Effector CD8-positive, alpha-beta T cell (primary cell): ENCODE measurements around the gene SNAI1.
"Not testable (repeated sequence)": the region's sequence is repeated elsewhere in the genome, so short reads cannot be mapped to it uniquely, and the experiment has no call there.

Experiments used
- DNase-seq: peaks from one replicate; lab custom pipeline; 2025; lab: John Stamatoyannopoulos, UW
- total RNA-seq, 4 experiments: gene quantifications; one replicate each; lab custom pipeline; 2026; lab: John Stamatoyannopoulos, UW

Gene SNAI1
- total RNA-seq = 0.58 to 5.9 (median 2.0) reads per million in 4 experiments

DNA sequence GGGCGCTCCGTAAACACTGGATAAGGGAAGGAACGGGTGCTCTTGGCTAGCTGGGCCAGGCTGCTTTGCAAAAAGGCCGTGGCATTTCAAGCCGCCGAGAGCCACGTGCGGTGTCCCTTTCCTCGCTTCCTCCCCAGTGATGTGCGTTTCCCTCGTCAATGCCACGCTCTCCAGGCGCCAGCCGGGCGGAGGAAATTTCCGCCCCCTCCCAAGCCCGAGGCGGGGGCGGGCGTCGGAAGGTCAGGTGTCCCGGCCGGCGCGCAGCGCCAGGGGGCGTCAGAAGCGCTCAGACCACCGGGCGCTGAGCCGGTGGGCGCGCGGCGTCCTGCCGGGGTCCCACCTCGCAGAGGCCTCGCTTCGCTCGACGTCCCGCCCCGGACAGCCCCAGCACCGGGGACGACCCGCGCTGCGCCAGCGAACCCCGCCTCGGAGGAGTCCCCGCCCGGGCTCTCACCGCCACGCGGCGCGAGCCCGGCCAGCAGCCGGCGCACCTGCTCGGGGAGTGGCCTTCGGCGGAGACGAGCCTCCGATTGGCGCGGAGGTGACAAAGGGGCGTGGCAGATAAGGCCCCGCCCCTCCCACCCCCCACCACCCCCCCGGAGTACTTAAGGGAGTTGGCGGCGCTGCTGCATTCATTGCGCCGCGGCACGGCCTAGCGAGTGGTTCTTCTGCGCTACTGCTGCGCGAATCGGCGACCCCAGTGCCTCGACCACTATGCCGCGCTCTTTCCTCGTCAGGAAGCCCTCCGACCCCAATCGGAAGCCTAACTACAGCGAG, at the start of gene SNAI1:
SNAI1 (plus strand) TSS at position 635 of the 777 bp plus-strand sequence; CDS start at position 715, 80 bp downstream.
- peak; percentile 78 for DNase-seq

DNA sequence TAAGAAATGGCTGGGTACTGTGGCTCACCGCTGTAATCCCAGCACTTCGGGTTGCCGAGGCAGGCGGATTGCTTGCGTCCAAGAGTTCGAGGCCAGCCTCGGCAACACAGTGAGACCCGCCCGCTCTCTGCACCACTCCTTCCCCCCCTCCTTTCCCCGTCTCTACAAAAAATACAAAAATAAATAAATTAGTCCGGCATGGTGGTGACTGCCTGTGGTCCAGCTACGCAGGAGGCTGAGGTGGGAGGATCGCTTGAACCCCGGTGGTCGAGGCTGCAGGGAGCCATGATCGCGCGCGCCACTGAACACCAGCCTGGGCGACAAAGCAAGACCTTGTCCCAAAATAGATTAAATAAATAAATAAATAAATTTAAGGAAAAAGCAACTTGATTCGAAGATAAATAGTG, 47.0 kb upstream of the SNAI1 start:
- DNase-seq = no peak

DNA sequence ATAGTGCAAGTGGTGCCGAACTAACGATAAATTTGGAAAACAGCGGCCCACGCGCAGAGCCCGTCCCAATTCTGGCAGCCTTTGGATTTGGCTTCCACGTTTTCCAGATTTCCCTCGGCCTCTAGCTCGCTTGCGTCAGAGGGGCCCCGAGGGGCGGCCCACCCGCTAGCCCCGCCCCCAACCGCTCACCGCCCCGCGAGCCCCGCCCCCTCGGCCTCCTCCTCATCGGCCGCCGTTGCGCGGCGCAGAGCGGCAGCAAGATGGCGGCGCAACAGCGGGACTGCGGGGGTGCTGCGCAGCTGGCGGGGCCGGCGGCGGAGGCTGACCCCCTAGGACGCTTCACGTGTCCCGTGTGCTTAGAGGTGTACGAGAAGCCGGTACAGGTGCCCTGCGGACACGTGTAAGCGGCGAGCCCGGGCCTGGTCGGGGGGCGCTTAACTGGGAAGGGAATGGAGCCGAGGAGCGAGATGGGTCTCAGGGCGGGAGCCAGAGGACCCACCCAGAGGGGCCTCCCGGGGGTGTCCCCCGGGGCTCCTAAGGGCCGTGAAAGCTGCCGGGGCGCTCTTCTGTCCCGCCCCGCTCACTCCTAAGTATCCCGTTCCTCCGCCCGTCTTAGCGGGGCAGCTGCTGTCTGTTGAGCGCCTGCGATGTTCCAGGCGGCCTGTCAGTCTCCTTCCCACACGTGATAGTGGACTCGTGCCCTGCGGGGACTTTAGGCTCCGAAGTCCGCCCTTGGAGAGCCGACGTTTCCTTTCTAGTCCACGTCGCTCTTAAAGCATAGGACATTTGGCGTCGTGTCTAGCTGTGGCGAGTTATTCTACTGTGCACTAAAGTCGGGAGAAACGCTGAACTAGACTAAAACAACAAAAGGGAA, 46.4 kb upstream of the SNAI1 start, which contains the start of gene RNF114:
RNF114 (plus strand) TSS at position 245 of the 874 bp plus-strand sequence; CDS start at position 261, 16 bp downstream.
- peak; percentile 89 for DNase-seq

DNA sequence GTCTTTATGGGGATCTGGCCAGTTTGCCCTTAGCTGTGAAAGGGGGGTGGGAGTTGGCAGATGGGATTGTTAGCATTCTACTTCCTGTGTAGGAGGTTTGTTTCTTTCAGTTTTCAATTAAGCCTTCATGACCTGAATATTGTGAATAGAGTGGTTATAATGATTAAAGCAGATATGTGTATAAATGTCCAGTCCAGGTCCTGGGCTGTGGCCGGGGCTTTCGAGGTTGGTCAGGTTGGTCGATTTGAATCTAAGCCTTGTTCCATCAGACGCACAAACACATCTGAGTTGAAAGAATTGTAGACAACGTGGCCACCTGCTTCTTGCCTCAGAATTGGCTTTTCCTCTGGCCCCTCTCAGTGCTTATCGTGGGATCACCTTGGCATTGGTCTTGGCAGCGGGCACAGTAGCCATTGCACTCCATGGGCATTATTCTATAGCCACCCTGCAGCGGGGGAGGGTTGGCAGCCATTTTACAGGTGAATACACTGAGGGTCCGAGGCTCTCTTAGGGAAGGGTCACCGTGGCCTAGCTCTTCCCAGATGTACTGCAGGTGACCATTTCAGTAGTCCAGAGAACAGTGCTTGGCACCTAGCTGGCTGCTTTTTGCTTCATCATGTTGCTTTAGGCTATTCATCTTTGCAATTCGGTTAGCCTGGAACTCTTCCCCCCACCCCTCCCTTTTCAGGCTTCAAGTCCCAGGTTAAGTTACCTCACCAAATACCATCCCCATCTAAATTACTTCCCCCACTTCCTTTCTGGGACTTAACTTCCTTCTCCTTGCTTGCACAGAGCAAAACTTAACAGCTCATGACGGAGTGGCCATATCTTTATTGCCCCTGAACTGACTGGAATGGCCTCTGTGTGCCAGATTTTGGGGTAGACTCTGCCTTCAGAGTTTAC, 45.5 kb upstream of the SNAI1 start:
- DNase-seq = no peak

DNA sequence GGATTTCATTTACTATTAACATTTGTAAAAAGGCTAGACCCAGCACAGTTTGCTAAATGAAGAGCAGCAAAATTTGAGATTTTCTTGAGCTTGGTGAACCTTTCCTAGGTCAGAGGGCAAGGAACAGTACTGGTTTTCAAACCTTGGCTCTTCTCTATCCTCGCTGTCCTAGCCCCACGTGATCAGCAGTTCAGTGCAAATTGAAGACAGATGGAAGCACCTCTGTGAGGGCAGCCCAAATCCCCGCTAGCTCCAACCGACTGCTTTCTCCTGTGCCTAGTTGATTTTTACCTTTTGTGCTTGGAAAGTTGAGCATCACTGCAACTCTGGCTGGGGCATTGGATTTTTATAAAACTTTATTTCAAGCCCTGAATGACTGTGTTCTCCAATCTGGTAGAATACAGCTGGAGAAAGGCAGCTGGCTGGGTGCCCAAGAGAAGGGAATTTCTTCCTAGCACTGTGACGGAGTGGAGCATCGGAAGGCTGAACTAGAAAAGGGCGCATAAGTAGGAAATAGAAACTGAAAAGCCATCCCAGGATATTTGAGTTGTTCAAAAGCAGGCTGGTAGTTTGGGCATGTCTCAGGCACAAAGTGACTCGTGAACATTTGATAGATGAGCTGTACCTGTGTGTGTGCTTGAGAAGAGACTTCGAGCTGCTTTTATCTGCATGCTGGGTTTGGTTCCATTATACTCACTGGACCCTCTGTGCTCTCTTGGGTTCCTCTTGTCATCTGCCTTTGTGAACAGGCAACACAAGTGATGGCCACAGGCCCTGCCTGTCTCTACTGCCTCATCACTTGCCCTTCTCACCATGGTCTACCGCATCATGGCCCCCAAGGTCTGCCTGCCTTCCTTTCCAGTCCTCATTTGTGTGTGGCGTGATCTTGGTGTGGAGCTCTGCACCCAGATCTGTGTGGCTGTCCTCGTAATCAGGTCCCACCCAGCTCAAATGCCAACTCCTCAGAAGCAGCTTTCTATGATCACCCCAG, 44.3 kb upstream of the SNAI1 start:
- no peak for DNase-seq

DNA sequence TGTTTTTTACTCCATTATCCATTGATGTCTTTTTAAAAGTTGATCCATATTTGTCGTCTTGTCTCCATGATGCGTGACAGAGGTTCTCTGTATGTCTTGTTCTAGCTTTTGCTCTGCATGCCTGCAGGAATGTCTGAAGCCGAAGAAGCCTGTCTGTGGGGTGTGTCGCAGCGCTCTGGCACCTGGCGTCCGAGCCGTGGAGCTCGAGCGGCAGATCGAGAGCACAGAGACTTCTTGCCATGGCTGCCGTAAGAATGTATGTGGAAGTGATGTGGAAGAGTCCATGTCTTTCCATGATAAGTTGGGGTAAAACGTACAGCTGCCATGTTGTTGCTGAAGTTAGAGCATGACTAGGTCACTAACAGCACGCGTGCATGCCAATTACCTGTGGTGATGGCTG, 41.3 kb upstream of the SNAI1 start:
- DNase-seq = no peak

DNA sequence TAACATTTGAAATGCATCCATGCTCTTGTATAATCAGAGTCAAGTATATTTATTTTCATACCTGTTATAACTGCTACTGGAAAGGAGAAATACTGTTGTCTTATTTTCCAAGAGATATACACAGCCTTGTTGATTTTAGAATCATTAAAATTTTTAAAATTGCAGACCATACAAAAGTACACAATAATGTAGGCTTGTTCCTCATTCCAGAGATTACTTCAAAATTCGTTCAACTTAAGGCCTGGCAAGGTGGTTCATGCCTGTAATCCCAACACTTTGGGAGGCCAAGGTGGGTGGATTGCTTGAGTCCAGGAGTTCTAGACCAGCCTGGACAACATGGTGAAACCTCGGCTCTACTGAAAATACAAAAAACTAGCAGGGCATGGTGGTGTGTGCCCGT, 40.5 kb upstream of the SNAI1 start:
- DNase-seq = no peak

DNA sequence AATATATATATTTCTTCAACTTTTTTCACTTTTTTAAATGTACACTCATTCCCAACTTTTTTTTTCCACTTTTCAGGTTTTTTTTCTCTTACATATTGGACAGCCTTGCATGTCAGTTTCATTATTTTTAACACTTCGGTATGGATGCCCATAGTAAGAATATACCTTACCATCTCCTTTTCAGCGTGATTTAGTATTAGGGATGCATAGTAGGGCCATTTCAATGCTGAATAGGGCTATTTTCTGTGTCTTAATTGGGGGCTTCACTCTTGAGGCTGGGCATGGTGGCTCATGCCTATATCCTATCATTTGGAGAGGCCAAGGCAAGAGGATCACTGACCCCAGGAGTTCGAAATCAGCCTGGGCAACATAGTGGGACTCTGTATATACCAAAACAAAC, 39.8 kb upstream of the SNAI1 start:
- no peak for DNase-seq

DNA sequence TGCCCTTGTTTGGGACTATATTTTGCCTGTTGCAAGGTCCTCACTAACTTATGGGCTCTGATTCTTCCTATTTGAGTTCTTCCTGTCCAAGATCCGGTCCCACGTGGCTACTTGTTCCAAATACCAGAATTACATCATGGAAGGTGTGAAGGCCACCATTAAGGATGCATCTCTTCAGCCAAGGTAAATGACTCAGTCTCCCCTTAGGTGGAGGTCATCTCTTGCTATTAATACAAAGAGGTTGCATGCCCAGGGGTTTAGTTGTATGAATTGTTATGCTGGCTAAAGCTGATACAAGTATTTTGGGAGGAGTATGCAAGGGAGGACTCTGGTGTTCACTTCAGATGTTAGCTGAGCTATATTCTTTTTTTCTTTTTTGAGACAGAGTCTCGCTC, 37.5 kb upstream of the SNAI1 start:
- DNase-seq = no peak

DNA sequence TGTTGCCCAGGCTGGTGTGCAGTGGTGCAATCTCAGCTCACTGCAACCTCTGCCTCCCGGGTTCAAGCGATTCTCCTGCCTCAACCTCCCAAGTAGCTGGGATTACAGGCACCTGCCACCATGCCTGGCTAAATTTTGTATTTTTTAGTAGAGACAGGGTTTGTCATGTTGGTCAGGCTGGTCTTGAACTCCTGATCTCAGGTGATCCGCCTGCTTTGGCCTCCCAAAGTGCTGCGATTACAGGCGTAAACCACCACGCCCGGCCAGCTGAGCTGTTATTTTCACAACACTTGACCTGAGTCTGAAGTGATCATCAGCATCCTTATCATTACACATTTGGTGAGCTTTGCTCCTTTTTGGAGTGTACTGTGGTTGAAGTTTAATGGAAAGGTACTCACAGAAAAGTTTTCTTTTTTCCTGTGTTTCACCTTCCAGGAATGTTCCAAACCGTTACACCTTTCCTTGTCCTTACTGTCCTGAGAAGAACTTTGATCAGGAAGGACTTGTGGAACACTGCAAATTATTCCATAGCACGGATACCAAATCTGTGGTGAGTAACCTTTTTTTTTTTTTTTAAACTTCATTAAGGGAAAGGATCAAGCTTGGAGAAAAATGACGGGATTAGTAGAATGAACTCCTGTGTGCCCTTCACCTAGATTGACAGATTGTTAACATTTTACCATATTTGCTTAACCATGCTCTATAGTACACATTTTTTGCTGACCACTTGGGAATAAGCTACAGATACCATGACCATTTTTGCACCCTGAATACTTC, 36.9 kb upstream of the SNAI1 start:
- no peak for DNase-seq

DNA sequence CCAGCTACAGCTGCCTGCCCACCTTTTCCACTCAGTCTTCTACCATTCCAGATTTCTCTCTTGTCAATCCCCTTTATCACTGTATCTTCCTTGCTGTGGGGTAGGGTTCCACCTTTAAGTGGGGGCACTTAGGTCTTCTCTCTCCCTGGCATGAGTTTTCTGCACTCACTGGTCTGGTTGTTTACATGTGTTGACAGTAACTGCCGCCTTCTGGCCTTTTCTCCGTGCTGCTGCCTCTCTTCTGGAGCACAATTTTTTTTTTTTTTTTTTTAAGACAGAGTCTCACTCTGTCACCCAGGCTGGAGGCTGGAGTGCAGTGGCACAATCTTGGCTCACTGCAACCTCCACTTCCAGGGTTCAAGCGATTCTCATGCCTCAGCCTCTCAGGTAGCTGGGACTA, 34.6 kb upstream of the SNAI1 start:
- no peak for DNase-seq

DNA sequence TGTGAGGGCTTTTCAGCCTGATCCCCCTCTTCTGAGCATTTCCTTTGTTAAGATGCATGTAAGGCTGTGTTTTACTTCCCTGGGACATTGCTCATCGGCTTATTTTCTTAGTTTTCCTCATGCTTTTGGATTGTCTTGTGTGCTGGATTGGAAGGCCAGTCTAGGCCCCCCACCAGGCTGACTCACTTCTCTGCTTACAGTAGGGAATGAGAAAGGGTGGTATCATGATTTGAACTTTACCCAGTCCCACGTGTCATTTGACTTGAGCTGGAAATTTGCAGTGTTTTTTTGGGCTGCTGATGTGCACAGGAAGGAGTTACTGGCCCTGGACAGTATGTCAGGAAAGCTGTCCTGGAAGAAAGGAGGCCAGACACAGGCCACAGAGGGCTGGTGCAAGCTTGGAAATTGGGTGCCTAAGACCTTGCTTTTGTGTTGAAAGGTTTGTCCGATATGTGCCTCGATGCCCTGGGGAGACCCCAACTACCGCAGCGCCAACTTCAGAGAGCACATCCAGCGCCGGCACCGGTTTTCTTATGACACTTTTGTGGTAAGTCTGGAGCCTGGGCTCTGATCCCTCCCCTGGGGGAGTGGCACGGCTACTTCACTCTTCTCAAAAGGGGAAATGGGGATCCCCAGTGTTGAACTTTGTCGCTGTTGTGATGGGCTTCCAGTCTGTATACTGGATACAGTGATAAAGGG, 33.8 kb upstream of the SNAI1 start:
- no peak for DNase-seq

DNA sequence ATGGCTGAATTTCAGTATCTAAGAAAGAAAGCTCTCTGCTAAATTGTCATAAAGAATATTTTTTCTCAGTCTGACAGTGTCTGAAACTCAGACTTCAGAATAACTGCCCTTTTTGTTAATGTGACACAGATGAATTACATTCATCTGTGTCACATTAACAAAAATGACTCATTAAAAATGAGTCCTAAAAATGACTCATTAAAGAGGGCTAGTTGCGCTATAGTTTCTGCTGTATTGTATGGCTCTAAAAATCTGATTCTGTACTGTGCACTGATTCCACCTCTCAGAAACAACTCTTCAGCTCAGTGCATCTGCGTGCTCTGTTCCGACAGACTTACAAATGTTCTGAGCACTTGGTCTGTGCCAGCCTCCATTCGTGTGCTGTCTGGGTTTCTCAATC, 31.6 kb upstream of the SNAI1 start:
- DNase-seq = no peak

DNA sequence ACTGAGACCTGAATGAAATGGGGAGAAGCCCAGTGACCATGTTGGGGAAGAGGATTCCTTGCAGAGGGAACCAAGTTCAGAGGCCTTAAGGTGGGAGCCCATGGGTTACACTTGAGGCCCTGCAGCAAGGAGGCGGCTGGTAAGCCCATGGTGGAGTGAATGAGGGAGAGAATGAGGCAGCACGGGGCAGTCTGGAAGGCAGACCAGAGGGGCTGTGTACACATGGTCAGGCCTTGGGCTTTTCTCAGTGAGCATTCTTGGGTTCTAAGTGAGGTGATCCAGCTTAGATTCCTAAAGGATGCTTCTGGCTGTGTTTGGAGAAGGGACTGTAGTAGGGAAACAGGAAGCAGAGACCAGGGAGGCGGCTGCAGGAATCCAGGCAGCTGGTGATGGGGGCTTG, 27.6 kb upstream of the SNAI1 start:
- DNase-seq = no peak

DNA sequence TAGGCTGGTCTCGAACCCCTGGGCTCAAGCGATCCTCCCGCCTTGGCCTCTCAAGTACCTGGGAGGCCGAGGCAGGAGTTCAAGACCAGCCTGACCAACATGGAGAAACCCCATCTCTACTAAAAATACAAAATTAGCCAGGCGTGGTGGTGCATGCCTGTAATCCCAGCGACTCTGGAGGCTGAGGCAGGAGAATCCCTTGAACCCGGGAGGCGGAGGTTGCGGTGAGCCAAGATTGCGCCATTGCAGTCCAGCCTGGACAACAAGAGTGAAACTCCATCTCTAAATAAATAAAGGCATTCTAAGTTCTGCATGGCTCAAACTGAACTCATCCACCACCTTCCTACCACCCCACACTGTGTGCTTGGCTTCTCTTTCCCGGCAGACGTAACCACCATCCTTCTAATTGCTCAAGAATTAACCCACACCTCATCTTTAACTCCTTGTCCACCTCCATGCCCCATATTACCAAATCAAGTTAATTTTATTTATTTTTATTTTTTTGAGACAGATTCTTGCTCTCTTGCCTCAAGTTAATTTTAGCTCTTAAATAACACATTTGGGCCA, 26.9 kb upstream of the SNAI1 start:
- not testable (repeated sequence) for DNase-seq

DNA sequence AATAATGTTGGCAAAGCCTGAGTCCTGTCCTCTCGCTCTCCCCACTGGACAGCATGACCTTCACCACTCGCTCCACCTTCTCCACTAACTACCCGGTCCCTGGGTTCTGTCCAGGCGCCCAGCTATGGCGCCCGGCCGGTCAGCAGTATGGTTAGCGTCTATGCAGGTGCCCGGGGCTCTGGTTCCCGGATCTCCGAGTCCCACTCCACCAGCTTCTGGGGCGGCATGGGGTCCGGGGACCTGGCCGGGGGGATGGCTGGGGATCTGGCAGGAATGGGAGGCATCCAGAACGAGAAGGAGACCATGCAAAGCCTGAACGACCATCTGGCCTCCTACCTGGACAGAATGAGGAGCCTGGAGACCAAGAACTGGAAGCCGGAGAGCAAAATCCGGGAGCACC, 26.1 kb upstream of the SNAI1 start:
- no peak for DNase-seq

DNA sequence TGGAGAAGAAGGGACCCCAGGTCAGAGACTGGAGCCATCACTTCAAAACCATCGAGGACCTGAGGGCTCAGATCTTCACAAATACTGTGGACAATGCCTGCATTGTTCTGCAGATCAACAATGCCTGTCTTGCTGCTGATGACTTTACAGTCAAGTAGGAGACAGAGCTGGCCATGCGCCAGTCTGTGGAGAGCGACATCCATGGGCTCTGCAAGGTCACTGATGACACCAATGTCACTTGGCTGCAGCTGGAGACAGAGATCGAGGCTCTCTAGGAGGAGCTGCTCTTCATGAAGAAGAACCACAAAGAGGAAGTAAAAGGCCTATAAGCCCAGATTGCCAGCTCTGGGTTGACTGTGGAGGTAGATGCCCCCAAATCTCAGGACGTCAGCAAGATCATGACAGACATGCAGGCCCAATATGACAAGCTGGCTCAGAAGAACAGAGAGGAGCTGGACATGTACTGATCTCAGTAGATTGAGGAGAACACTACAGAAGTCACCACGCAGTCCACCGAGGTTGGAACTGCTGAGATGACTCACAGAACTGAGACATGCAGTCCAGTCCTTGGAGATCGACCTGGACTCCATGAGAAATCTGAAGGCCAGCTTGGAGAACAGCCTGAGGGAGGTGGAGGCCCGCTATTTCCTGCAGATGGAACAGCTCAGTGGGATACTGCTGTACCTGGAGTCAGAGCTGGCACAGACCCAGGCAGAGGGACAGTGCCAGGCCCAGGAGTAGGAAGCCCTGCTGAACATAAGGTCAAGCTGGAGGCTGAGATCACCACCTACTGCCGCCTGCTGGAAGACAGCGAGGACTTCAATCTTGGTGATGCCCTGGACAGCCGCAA, 25.5 kb upstream of the SNAI1 start:
- not testable (repeated sequence) for DNase-seq

DNA sequence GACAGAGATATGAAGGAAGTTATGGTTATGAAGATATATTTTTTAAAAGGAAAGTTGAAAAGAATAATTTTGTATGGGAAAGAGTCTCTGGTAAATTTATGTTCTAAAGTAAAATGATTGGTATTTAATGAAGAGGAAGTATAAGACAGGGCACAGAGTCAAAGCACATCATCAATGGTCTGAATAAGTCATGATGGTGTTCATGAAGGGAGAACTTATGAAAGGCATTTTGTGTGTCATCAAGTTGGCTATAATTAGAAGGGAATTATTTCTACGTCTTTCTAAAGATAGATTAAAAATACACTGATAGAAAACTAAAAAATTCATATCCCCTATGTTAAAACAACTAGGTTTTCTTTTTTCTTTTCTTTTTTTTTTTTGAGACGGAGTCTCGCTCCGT, 21.4 kb upstream of the SNAI1 start:
- DNase-seq = no peak
